Mucosa of stomach (tissue), 1 donor: ENCODE data around the gene DLG2.
"Not testable (repeated sequence)": the region's sequence is repeated elsewhere in the genome, so short reads cannot be mapped to it uniquely, and the experiment has no call there.

Experiments
- H3K27me3 ChIP-seq: one replicate; pipeline ENCODE4 v1.7.0; 2013; ENCODE audit warnings: mild to moderate bottlenecking, low read length; ENCODE audit not compliant: control insufficient read depth, insufficient read depth
- H3K36me3 ChIP-seq: one replicate; pipeline ENCODE4 v1.7.0; 2013; ENCODE audit warnings: low read length; ENCODE audit not compliant: control insufficient read depth, insufficient read depth
- H3K4me1 ChIP-seq: one replicate; pipeline ENCODE4 v1.7.0; 2013; ENCODE audit warnings: mild to moderate bottlenecking, low read length; ENCODE audit not compliant: control insufficient read depth, insufficient read depth
- H3K4me3 ChIP-seq: one replicate; pipeline ENCODE4 v1.7.0; 2013; ENCODE audit warnings: low read length
- H3K9ac ChIP-seq: one replicate; pipeline ENCODE4 v1.7.0; 2013; ENCODE audit warnings: mild to moderate bottlenecking, low read length, moderate library complexity
- H3K9me3 ChIP-seq: one replicate; pipeline ENCODE4 v1.7.0; 2013; ENCODE audit warnings: mild to moderate bottlenecking, low read length, moderate library complexity; ENCODE audit not compliant: control insufficient read depth
- donor health status: Pancreatic carcinoma.

Gene DLG2

DNA sequence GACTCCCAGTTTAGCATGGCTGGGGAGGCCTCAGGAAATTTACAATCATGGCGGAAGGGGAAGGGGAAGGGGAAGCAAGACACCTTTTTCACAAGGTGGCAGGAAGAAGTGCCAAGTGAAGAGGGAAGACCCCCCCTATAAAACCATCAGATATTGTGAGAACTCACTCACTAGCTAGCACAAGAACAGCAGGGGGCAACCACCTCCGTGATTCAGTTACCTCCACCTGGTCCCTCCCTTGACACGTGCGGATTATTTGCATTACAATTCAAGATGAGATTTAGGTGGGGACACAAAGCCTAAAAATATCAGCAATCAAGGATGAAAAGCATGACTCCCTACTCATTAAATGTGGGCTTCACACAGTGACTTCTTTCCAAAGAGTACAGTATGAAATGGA is 2186.0 kb downstream of the DLG2 start:
- Histone ChIP-seq H3K27me3 (no peaks in the 10 kb centered on the region), H3K4me1 (no peaks in the 10 kb centered on the region), H3K4me3 (no peak overlapping the region), H3K36me3 (no peaks in the 10 kb centered on the region), H3K9me3 (no peaks in the 10 kb centered on the region), H3K9ac (no peak overlapping the region)

DNA sequence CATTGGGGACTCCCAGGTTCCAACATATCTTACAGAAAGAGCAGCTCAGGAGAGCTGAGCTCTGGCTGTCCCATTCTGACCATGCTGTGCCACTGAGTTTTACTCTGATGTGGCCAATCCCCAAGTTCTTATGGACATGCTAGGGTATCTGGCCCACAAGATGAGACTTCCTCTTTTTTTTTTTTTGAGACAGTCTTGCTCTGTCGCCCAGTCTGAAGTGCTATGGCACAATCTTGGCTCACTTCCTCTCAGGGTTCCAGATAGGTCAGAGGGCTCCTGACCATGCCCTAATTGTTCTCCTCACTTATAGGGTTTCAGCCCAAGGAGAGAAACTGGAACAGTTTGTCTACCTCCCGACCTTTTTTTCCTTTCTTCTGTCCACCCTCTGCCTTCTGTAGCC is 2188.7 kb downstream of the DLG2 start:
- H3K27me3 ChIP-seq, result no peaks in the 10 kb centered on the region
- H3K36me3 ChIP-seq, result no peaks in the 10 kb centered on the region
- no peak overlapping the region for H3K4me3 ChIP-seq
- H3K9me3 ChIP-seq, result no peaks in the 10 kb centered on the region
- H3K9ac ChIP-seq, result no peak overlapping the region
- no peaks in the 10 kb centered on the region for H3K4me1 ChIP-seq

DNA sequence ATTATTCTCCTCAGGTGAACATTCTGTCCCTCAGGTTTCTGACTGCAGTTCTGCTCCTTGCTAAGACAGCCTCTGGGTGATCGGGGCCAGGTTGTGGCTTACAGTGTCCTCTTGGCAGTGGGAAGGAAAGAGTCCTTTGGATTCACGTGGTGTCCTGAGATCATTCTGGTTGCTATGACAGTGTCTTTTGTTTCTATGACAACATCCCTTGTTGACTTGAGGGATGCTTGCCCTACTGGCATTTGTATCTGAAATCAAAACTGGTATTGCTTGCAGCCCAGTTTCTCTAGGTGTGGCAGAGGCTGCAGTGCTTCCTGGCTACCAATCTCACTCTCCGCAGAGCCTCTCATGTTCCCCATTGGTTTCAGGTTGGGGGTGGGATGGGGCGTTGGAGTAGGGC is 2189.2 kb downstream of the DLG2 start:
- H3K9me3 ChIP-seq, result no peaks in the 10 kb centered on the region

DNA sequence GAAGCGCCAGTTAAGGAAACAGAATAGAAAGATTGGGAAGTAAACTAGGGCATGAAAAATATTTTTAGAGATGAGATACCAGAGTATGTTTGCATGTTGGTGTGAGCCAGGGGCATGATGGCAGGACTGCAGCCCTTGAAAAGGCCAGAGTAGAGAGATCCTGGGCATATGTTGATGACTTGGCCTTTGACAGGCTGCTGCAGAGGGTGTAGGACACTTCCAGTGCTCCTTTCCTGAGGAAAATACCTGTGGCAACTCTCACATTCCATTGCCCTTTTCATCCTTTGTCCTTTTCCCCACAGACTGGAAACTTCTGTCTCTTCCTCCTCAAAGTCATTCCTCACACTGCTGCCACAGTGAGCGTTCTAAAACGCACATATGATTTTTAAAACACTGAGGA is 2190.3 kb downstream of the DLG2 start:
- Histone ChIP-seq H3K27me3 (no peaks in the 10 kb centered on the region), H3K9ac (no peak overlapping the region), H3K36me3 (no peaks in the 10 kb centered on the region), H3K9me3 (no peaks in the 10 kb centered on the region), H3K4me3 (no peak overlapping the region), H3K4me1 (no peaks in the 10 kb centered on the region)

More for the DNA sequence above, 2189.2 kb downstream of the DLG2 start:
- no peaks in the 10 kb centered on the region for H3K36me3 ChIP-seq
- no peak overlapping the region for H3K9ac ChIP-seq
- no peak overlapping the region for H3K4me3 ChIP-seq
- H3K27me3 ChIP-seq, result no peaks in the 10 kb centered on the region
- no peaks in the 10 kb centered on the region for H3K4me1 ChIP-seq

DNA sequence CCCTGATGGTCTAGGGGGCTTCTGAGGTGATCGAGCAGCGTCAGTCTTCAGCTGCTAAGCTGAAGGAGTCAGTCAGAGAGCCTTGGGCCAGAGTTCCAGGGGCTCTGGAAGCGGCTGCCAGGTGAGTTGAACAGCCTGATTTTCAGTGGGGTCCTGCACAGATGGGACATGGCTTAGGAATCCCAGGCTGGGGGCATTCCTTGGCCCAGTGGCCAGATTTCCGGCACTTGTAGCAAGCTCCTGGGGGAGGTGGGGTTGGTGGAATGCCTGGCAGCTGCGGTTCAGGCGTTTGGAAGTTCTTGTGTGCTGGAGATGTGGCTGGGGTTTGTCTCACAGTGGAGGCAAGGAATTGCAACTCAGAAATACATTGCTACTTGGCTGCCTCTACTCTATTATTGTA is 2192.3 kb downstream of the DLG2 start:
- H3K27me3 ChIP-seq, H3K9me3 ChIP-seq, H3K4me3 ChIP-seq, H3K4me1 ChIP-seq, H3K9ac ChIP-seq, H3K36me3 ChIP-seq: not testable (repeated sequence)

DNA sequence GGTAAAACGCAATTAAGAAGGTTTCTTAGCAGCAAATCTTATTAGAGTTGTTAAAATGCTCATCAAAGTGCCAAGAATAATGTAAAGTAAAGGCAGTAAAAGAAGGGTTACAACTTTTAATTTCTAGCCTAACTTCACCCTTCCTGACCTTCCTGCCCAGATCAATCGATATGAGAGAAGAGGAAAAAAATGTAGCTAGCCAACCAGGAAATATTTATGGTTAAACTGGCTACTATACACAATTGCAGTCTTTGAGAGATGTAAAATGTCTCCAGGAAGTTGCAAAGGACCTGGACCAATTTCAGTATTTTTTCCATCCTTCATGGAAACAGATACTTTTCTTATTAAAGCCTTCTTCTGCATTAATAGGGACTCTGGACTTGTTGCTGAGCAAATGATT is 2199.2 kb downstream of the DLG2 start:
- Histone ChIP-seq H3K4me1 (no peaks in the 10 kb centered on the region), H3K36me3 (no peaks in the 10 kb centered on the region), H3K9me3 (no peaks in the 10 kb centered on the region), H3K9ac (no peak overlapping the region), H3K4me3 (no peak overlapping the region), H3K27me3 (no peaks in the 10 kb centered on the region)

DNA sequence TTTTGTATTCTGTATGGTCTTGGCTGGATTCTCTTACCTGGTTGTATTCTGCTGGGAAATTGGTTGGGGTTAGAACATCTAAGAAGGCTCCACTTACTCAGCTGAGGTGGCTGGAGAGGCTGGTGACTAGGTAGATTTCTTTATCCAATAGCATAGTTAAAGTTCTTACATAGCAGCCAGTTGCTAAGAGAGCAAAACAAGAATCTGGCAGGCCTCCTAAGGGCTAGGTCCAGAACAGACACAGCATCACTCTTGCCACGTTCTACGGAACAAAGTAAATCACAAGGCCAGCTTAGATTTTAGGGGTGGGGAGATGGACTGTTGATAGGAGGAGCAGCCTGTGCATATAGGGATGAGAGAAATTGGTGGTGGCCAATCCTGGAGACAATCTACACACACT is 2199.6 kb downstream of the DLG2 start:
- Histone ChIP-seq H3K4me1 (no peaks in the 10 kb centered on the region), H3K4me3 (no peak overlapping the region), H3K9me3 (no peaks in the 10 kb centered on the region), H3K27me3 (no peaks in the 10 kb centered on the region), H3K36me3 (no peaks in the 10 kb centered on the region), H3K9ac (no peak overlapping the region)

DNA sequence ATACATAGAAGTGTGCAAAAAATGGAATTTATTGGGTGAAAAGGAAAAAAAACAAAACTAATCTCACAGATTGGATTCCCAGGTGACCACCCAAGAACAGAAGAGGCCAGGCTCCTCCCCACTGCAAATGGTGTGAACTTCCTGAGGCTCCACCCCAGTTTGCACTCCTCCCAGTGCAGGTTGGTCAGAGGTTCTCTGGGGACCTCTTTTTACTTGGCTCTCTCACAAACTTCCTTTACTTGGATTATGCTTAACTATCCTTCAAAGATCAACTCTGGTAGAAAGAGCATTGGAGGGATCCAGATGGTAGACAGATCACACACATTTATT is 2202.0 kb downstream of the DLG2 start:
- H3K4me3 ChIP-seq, result no peak overlapping the region
- H3K9ac ChIP-seq, result no peak overlapping the region
- no peaks in the 10 kb centered on the region for H3K9me3 ChIP-seq
- no peaks in the 10 kb centered on the region for H3K4me1 ChIP-seq
- H3K36me3 ChIP-seq, result no peaks in the 10 kb centered on the region
- H3K27me3 ChIP-seq, result no peaks in the 10 kb centered on the region

DNA sequence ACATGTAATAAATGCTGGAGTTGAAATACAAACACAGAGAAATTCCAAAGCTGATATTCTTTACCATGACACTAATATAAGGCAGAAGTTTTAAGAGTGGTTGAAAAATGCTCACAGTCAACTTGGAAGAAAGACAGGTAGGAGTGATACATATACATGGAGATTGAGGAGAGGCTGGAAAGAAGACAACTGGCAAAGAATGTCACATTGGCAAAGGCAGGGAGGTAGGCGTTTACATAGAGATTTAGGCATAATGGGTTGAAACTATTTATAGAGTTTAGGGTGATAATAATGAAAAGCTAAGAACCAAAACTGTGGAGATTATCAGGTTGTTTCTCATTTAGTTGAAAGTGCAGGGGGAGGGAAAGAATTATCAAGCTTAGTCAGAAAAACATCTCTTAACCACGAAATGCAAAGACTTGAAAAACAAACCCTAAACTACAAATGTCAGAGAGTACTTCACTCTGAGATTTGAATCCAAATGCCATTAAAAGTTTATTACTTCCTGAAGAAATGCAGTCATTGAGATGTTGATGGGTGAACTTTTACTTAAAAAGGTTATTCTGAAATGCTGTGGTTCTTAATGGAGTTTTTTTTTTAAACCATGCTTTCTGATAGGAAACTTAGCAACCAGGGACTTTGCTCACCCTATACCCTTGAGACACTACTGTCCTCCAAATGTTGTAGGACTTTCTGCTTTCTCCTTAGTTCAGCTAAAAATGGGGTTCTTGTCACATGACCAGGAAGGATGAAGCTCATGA is 2202.6 kb downstream of the DLG2 start:
- H3K36me3 ChIP-seq, result no peaks in the 10 kb centered on the region
- no peak overlapping the region for H3K9ac ChIP-seq

DNA sequence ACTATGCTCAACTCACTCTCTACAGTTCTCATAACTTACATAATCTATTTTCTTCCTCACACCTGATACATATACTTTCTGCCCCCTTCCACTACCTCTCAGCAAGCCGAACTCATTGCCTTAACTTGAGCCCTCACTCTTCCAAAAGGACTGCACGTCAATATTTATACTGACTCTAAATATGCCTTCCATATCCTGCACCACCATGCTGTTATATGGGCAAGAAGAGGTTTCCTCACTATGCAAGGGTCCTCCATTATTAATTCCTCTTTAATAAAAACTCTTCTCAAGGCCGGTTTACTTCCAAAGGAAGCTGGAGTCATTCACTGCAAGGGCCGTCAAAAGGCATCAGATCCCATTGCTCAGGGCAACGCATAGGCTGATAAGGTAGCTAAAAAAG is 2204.5 kb downstream of the DLG2 start:
- H3K36me3 ChIP-seq, H3K9me3 ChIP-seq, H3K4me1 ChIP-seq, H3K4me3 ChIP-seq, H3K27me3 ChIP-seq, H3K9ac ChIP-seq: not testable (repeated sequence)

More for the DNA sequence above, 2202.6 kb downstream of the DLG2 start:
- Histone ChIP-seq H3K4me3 (no peak overlapping the region), H3K27me3 (no peaks in the 10 kb centered on the region), H3K9me3 (no peaks in the 10 kb centered on the region), H3K4me1 (no peaks in the 10 kb centered on the region)

DNA sequence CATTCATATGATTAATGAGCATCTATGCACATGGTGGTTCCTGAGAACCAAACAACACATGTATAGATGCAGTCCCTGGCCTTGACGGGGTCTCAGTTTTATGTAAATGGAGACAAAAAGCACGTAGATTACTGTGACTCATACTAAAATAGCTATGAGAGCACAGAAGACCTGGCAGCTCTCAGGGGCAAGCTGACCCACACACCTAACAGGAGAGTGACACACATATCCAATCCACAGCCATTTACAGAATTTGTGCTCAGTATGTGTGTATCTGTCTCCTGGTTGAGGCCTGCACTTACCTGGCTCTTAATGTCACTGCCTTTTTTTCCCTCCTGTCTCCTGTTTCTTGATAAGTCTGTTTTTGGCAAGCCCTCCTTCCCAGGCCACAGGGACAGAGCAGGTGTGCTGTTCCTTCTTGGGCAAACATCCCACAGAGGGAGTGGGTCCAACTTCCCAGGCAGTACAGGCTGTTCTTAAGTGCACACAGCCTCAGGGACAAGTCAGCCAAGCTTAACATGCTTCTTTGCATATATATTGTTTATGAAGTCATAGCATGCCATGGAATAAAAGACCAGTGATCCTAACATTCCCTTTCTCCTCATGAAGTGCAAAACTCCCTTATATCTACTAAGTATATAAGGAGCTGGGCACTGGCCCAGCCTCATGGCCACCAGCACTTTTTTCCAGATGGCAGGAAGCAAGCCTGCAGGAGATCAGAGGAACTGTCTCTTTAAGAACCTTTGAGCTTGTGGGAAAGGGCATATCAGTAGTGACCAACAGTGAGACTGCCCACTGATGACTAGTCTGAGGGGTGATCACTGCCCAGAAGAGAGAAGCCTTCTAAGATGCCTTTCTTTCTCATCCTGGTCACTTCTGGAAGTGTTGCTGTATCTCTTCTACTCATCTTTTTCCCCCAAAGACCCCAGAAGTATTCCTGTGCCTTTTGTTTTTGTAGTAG is 2216.3 kb downstream of the DLG2 start:
- Histone ChIP-seq H3K4me3 (no peak overlapping the region), H3K27me3 (no peaks in the 10 kb centered on the region), H3K9ac (no peak overlapping the region), H3K36me3 (no peaks in the 10 kb centered on the region), H3K4me1 (peaks cover 19% of the 10 kb centered on the region), H3K9me3 (no peaks in the 10 kb centered on the region)

DNA sequence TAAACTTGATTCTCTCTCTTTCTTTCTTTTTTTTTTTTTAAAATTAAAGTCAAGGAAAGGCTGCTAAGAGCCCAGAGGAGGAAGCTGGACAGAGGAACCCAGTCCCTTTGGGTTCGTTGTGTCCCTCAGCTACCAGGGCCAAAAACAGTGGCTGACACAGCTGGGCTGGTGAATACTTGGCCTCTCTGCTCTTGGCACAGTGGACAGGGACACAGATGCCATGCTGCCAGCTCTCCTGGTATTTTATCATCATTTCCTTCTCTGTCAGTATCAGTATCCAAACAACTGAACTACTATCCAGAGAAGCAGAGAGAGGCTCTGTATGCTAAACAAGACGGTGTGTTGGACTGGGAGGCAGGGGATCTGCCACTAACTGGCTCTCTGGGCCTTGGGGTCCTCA is 2217.3 kb downstream of the DLG2 start:
- H3K4me3 ChIP-seq, result no peak overlapping the region
- no peaks in the 10 kb centered on the region for H3K36me3 ChIP-seq
- H3K9me3 ChIP-seq, result no peaks in the 10 kb centered on the region
- peaks cover 19% of the 10 kb centered on the region for H3K4me1 ChIP-seq
- H3K27me3 ChIP-seq, result no peaks in the 10 kb centered on the region
- no peak overlapping the region for H3K9ac ChIP-seq
